Measurements from ENCODE around the gene RNU5D-1.
"Not testable (repeated sequence)": the region's sequence is repeated elsewhere in the genome, so short reads cannot be mapped to it uniquely, and the experiment has no call there.

Gene RNU5D-1

DNA sequence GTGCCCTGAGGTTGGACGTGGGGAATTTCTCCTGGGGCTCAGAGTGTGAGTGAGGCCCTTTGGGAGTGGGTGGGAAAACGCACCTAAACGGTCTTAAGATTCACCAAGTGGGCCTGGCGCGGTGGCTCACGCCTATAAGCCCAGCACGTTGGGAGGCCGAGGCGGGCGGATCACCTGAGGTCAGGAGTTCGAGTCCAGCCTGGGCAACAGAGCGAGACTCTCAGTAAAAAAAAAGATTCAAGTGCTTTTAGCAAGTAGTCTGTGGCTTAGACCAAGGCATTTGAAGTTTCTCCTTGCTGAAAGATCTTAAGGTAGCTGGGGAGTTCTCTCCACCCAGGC is 45.7 kb upstream of the RNU5D-1 start:
- TF ChIP-seq, protein P1, sequence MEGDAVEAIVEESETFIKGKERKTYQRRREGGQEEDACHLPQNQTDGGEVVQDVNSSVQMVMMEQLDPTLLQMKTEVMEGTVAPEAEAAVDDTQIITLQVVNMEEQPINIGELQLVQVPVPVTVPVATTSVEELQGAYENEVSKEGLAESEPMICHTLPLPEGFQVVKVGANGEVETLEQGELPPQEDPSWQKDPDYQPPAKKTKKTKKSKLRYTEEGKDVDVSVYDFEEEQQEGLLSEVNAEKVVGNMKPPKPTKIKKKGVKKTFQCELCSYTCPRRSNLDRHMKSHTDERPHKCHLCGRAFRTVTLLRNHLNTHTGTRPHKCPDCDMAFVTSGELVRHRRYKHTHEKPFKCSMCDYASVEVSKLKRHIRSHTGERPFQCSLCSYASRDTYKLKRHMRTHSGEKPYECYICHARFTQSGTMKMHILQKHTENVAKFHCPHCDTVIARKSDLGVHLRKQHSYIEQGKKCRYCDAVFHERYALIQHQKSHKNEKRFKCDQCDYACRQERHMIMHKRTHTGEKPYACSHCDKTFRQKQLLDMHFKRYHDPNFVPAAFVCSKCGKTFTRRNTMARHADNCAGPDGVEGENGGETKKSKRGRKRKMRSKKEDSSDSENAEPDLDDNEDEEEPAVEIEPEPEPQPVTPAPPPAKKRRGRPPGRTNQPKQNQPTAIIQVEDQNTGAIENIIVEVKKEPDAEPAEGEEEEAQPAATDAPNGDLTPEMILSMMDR (IDR thresholded peaks at IDR 0.05) = no peak
- intact Hi-C loops (cut with DNase I; ENCODE audit: low total_unique reads) = loop anchor here (5.0 kb wide), 1 partner anchor 44 kb away; the partner anchor contains the start of gene RNU5D-1
- DNase-seq = no peak
- no peaks in the 10 kb centered on the region for H3K27me3 ChIP-seq
- no peaks in the 10 kb centered on the region for H3K9me3 ChIP-seq
- H3K4me1 ChIP-seq = peaks cover 0 to 27% (median 15%) of the 10 kb centered on the region in 4 donors
- H3K27ac ChIP-seq = peak overlapping the region; percentile 96 to 97
- H3K4me3 ChIP-seq = peak overlapping the region; percentile 82 to 88
- H3K36me3 ChIP-seq = peaks cover 16 to 54% (median 49%) of the 10 kb centered on the region in 3 donors

DNA sequence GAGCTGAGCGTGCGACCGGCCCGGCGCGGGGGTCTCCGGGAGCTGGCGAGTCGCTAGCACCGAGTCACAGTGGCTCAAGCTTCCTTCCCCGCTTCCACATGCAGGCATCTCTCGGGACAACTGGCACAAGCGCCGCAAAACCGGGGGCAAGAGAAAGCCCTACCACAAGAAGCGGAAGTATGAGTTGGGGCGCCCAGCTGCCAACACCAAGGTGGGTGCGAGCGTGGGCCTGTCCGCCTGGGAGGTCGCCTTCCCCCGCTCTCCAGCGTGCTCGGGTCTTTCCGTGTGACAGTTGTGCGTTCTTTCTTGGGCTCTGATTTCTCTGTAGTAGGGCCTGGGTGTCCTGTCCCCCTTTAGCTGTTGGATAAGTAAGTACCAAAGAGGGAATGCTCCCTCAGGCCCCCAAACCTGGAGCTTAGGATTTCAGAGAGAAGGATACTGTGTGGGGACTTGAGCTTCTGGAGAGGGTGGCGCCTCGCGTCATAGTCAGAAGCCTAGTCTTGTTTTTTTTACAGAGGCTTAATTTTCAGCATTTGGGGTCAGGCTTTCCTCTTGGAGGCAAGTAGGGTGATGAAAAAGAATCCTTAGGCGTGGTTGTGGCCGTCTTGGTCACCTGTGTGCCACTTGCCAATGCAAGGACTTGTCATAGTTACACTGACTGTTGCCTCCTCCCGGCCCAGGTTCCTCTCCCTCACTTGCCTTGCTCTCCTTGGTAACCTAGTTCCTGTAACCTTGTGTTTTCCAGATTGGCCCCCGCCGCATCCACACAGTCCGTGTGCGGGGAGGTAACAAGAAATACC is 45.2 kb upstream of the RNU5D-1 start:
- peak in 1 of 2 donors; percentile 41 for DNase-seq
- intact Hi-C loops (cut with DNase I; ENCODE audit: low total_unique reads) = loop anchor here (5.0 kb wide), 1 partner anchor 44 kb away; the partner anchor contains the start of gene RNU5D-1
- Histone ChIP-seq H3K9me3 (no peaks in the 10 kb centered on the region), H3K27ac (peak overlapping the region; percentile 96 to 97), H3K27me3 (no peaks in the 10 kb centered on the region), H3K4me1 (peaks cover 0 to 27% (median 15%) of the 10 kb centered on the region in 4 donors), H3K36me3 (peaks cover 16 to 50% (median 44%) of the 10 kb centered on the region in 3 donors), H3K4me3 (peak overlapping the region; percentile 82 to 88)
- TF ChIP-seq, protein P1 (IDR thresholded peaks at IDR 0.05) = no peak

DNA sequence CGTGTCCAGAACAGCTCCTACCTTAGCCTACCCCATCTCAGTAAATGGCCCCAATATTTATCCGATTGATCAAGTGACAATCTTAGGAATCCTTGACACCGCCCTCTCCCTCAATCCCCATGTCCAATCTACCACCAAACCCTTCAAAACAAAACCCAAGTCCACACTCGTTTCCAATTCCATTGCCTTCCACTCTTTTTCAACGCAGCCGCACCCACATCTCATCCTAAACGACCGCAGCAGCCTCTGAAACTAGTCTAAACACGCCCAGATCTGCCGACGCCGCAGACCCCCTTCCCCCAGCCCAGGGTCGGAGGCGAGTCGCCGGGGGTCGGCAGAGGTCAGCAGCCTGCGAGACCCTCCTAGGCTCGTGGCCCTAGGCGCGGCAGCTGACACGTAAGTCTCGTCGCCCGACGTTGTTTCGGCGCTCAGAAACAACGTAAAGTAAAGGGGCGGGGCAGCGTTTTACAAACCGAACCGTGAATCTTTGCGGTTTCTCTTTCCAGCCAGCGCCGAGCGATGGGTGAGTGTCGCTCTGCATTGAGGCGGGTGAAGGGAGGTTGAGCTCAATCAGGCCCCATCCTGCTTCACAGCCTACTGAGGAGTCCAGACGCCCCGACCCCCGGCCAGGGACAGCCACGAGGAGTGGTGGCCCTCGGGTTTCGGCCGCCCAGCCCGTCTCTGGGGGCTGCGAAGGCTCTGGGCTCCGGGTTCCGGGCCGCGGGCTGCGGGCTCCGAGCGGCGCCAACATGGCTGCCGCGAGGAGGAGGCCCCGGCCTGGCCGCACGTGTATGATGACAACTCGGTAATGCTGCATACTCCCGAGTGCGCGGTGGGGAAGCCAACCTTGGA is 44.3 kb upstream of the RNU5D-1 start, which contains the start of gene RPS8:
RPS8 (plus strand) TSS at position 463 of the 852 bp plus-strand sequence; CDS start at position 520, 57 bp downstream.
- DNase-seq = peak; percentile 92 to 95
- TF ChIP-seq, protein P1 (IDR thresholded peaks at IDR 0.05) = no peak
- intact Hi-C loops (cut with DNase I; ENCODE audit: low total_unique reads) = loop anchor here (5.0 kb wide), 1 partner anchor 43 kb away; the partner anchor contains the start of gene RNU5D-1
- Histone ChIP-seq H3K27ac (peak within 1 kb of the TSS; percentile 96 to 97), H3K27me3 (no peaks in the 10 kb centered on the region), H3K4me1 (peaks cover 0 to 27% (median 15%) of the 10 kb centered on the region in 4 donors), H3K9me3 (no peaks in the 10 kb centered on the region), H3K36me3 (peaks cover 16 to 41% (median 36%) of the 10 kb centered on the region in 3 donors), H3K4me3 (peak within 1 kb of the TSS; percentile 82 to 88)

DNA sequence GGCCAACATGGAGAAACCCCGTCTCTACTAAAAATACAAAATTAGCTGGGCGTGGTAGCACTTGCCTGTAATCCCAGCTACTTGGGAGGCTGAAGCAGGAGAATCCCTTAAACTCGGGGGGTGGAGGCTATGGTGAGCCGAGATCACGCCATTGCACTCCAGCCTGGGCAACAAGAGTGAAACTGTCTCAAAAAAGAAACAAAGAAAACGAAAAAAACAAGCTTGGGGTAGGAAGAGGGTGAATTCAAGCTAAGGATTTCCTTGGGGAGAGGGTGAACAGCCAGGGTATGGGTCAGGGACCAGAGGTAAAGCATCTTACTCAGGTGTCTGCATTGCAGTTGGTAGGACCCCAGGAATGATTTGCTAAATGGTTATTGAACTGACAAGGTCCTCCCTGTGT is 35.5 kb upstream of the RNU5D-1 start:
- H3K9me3 ChIP-seq; H3K27ac ChIP-seq; intact Hi-C loops (cut with DNase I; ENCODE audit: low total_unique reads); H3K4me3 ChIP-seq; H3K27me3 ChIP-seq; DNase-seq; H3K4me1 ChIP-seq: not testable (repeated sequence)
- H3K36me3 ChIP-seq = peaks cover 0 to 26% (median 0%) of the 10 kb centered on the region in 3 donors

DNA sequence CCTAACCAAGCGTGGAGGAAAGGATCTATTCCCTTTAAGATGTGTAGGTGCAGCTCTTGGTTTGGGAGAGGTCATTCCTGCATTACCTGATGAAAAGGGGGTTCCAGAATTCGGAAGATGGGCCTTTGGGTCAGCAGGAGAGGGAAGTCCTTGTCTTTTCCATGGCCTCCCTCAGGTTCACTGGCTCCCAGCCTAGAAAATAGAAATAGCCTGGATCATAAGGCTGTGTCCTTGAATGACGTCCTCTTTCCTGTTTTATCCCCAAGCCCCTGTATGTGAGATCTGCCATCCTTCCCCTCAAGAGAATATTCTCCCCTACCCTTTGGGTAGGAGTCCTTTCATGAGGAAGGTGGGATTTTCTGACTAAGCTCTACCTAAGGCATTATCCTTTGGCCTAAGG is 29.9 kb upstream of the RNU5D-1 start:
- TF ChIP-seq, protein P1 (IDR thresholded peaks at IDR 0.05) = no peak
- no peaks in the 10 kb centered on the region for H3K4me1 ChIP-seq
- H3K9me3 ChIP-seq = no peaks in the 10 kb centered on the region
- no peak for DNase-seq
- peaks cover 0 to 18% (median 0%) of the 10 kb centered on the region in 3 donors for H3K36me3 ChIP-seq
- H3K4me3 ChIP-seq = no peak overlapping the region
- H3K27ac ChIP-seq = no peak overlapping the region
- no peaks in the 10 kb centered on the region for H3K27me3 ChIP-seq
- intact Hi-C loops (cut with DNase I; ENCODE audit: low total_unique reads) = no loop called here
